Measurements from ENCODE around the gene RCOR3. TPM values are rescaled to one million over a fixed set of nuclear protein-coding genes. Genes with fewer than 3 reads are reported as not detected.
"Not testable (repeated sequence)": the region's sequence is repeated elsewhere in the genome, so short reads cannot be mapped to it uniquely, and the experiment has no call there.

Gene RCOR3
- total RNA-seq, 1 experiment from 2014 or later, result 16.7 TPM

- H3K27me3 ChIP-seq (ENCODE audit: control insufficient read depth, insufficient read depth, low read length), result no peaks in the 10 kb centered on the region
- no peak overlapping the region for H3K4me3 ChIP-seq (ENCODE audit: insufficient read depth, low read depth, low read length)
- H3K36me3 ChIP-seq (replicated peaks; ENCODE audit: control insufficient read depth, insufficient read depth, low read length), result peaks cover 3% of the 10 kb centered on the region
- DNase-seq, result no peak
These were observed 22.8 kb downstream of the RCOR3 start for GRCh38 chr1:211282023-211282373.

DNA sequence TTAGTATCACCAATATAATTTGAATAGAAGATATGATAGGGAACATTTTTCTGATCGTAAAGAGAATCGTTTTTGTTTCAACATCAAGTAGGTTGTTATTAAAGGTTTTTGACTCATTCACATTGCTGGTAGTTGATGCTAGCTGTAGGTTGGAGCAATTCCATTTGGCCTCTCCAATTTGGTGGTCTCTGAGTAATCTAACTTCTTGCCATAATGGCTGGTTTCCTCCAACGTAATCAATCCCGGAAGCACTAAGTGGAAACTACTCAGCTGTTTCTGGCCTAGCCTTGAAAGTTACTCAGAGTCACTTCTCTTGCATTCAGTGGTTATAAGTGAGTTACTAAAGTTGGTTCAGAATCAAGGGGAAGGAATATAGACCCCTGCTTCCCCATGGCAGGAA, 26.0 kb downstream of the RCOR3 start:
- DNase-seq, result no peak
- H3K36me3 ChIP-seq (replicated peaks; ENCODE audit: control insufficient read depth, insufficient read depth, low read length), result peaks cover 6% of the 10 kb centered on the region
- H3K4me3 ChIP-seq (ENCODE audit: insufficient read depth, low read depth, low read length), result no peak overlapping the region
- H3K27me3 ChIP-seq (ENCODE audit: control insufficient read depth, insufficient read depth, low read length), result no peaks in the 10 kb centered on the region

GRCh38 chr1:211287218-211287617, 28.1 kb downstream of the RCOR3 start:
- no peak overlapping the region for H3K4me3 ChIP-seq (ENCODE audit: insufficient read depth, low read depth, low read length)
- DNase-seq, result peak; percentile 9
- peaks cover 12% of the 10 kb centered on the region for H3K36me3 ChIP-seq (replicated peaks; ENCODE audit: control insufficient read depth, insufficient read depth, low read length)
- H3K27me3 ChIP-seq (ENCODE audit: control insufficient read depth, insufficient read depth, low read length), result no peaks in the 10 kb centered on the region

DNA sequence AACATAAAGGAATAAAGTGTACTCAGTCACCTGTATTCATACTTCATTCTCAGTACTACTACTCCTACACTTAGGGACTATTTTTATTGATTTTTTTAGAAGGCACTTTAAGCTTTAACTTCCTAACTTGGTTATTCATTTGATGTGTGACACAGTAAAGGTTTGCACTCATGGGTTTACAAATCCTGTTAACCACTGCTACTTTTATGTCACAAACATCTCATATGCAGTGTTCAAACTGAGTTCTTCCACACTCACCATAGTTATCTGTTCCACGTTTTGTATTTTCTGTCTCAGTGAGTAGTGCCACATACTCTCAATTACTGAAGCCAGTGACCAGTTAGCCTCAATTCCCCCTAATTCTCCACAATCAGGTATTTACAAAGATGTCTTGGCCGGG, 33.2 kb downstream of the RCOR3 start:
- peaks cover 15% of the 10 kb centered on the region for H3K36me3 ChIP-seq (replicated peaks; ENCODE audit: control insufficient read depth, insufficient read depth, low read length)
- H3K4me3 ChIP-seq (ENCODE audit: insufficient read depth, low read depth, low read length), result no peak overlapping the region
- DNase-seq, result no peak
- no peaks in the 10 kb centered on the region for H3K27me3 ChIP-seq (ENCODE audit: control insufficient read depth, insufficient read depth, low read length)

DNA sequence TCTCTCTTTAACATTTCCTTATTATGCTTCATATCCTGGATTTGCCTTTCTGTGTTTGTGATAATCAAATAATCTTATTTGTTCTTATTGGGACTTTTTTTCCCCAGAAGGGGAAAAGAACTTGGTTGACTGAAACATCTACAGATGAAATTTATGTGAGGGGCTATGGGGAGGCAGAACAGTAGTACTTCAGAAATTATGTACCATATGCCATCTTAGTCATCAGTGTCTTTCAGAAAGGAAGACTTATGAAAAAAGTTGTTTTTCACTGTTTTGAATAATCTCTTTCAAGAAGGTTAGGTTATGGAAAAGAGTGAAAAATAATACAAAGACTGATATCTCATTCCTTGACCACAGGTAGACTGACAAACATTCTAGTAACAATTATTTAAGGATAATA, 37.2 kb downstream of the RCOR3 start:
- H3K36me3 ChIP-seq (replicated peaks; ENCODE audit: control insufficient read depth, insufficient read depth, low read length), result peaks cover 9% of the 10 kb centered on the region
- no peak for DNase-seq
- no peak overlapping the region for H3K4me3 ChIP-seq (ENCODE audit: insufficient read depth, low read depth, low read length)
- H3K27me3 ChIP-seq (ENCODE audit: control insufficient read depth, insufficient read depth, low read length), result no peaks in the 10 kb centered on the region

- H3K4me3 ChIP-seq (ENCODE audit: insufficient read depth, low read depth, low read length), result no peak overlapping the region
- no peaks in the 10 kb centered on the region for H3K27me3 ChIP-seq (ENCODE audit: control insufficient read depth, insufficient read depth, low read length)
- peak; percentile 8 for DNase-seq
- no peaks in the 10 kb centered on the region; the same call in 1 of the 2 replicates for H3K36me3 ChIP-seq (replicated peaks; ENCODE audit: control insufficient read depth, insufficient read depth, low read length)
These were observed 45.9 kb downstream of the RCOR3 start for GRCh38 chr1:211305044-211305443.

DNA sequence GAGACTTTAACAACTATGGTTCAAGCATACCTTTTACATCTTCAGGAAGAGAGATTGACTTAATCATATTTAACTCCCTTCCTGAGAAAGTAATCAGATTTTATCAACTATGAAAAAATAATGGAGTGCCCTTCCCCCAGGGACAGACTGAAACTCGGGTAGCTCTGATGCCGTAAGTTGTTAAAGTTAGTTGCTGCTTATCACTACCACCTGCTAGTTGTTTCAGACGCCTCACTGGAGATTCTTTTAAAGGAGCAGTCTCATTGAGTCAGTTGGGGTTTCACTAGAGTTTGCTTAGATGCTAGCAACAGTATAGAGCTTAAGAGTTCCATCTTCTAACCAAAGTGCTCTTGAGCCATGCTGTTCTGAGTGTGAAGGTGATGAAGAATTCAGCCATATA, 50.5 kb downstream of the RCOR3 start:
- no peaks in the 10 kb centered on the region for H3K27me3 ChIP-seq (ENCODE audit: control insufficient read depth, insufficient read depth, low read length)
- peaks cover 8% of the 10 kb centered on the region for H3K36me3 ChIP-seq (replicated peaks; ENCODE audit: control insufficient read depth, insufficient read depth, low read length)
- no peak for DNase-seq
- H3K4me3 ChIP-seq (ENCODE audit: insufficient read depth, low read depth, low read length), result no peak overlapping the region

- DNase-seq, result no peak
- Histone ChIP-seq H3K27me3 (ENCODE audit: control insufficient read depth, insufficient read depth, low read length) (no peaks in the 10 kb centered on the region), H3K36me3 (replicated peaks; ENCODE audit: control insufficient read depth, insufficient read depth, low read length) (peaks cover 8% of the 10 kb centered on the region), H3K4me3 (ENCODE audit: insufficient read depth, low read depth, low read length) (no peak overlapping the region)
These were observed 54.2 kb downstream of the RCOR3 start for GRCh38 chr1:211313392-211313791.

DNA sequence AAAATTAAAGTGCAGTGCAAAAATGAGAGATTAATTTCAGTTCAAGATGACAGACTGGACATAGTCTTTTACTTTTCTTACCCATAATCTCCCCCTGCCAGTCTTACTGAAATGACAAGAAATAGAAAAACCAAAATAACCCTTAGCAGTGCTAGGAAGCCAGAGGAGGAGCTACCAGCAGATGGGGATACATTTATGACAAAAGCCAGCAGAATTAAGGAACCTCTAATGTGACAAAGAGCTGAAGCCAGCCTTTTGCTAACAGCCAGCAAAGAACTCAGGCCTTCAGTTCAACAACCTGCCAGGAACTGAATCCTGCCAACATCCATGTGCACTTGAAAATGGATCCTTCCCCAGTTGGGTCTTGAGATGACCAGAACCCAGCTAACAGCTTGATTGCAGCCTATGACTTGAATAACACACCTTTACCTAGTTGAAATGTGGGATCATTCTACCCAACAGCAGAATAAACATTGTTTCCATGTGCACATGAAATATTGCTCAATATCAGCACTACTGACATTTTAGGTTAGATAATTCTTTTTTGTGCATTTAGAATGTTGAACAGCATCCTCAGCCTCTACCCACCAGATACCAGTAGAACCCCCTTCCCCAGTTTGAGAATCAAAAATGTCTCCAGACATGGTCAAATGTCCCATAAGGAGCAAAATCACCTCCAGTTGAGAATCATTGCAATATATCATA, 59.6 kb downstream of the RCOR3 start:
- Histone ChIP-seq H3K36me3 (replicated peaks; ENCODE audit: control insufficient read depth, insufficient read depth, low read length) (no peaks in the 10 kb centered on the region; the same call in 1 of the 2 replicates), H3K4me3 (ENCODE audit: insufficient read depth, low read depth, low read length) (no peak overlapping the region), H3K27me3 (ENCODE audit: control insufficient read depth, insufficient read depth, low read length) (no peaks in the 10 kb centered on the region)
- no peak for DNase-seq

- no peak for DNase-seq
- Histone ChIP-seq H3K36me3 (replicated peaks; ENCODE audit: control insufficient read depth, insufficient read depth, low read length) (no peaks in the 10 kb centered on the region), H3K27me3 (ENCODE audit: control insufficient read depth, insufficient read depth, low read length) (no peaks in the 10 kb centered on the region), H3K4me3 (ENCODE audit: insufficient read depth, low read depth, low read length) (no peak overlapping the region)
These were observed 60.7 kb downstream of the RCOR3 start for GRCh38 chr1:211319892-211320291.

DNA sequence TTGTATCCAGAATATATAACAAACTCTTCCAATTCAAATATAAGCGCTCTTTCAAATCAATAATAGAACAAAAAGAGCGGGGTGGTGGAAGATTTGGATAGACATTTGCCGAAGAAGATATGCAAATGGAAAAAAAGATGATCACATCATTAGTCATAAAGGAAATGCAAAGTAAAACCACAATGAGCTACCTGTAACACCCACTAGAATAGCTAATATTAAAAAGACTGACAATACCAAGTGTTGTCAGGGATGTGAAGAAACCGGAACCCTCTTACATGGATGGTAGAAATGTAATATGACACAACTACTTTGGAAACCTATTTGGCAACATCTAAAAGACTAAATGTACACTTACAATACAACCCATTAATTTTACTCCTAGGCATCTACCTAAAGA, 61.8 kb downstream of the RCOR3 start:
- no peak overlapping the region for H3K4me3 ChIP-seq (ENCODE audit: insufficient read depth, low read depth, low read length)
- H3K27me3 ChIP-seq (ENCODE audit: control insufficient read depth, insufficient read depth, low read length), result no peaks in the 10 kb centered on the region
- no peak for DNase-seq
- no peaks in the 10 kb centered on the region for H3K36me3 ChIP-seq (replicated peaks; ENCODE audit: control insufficient read depth, insufficient read depth, low read length)

DNA sequence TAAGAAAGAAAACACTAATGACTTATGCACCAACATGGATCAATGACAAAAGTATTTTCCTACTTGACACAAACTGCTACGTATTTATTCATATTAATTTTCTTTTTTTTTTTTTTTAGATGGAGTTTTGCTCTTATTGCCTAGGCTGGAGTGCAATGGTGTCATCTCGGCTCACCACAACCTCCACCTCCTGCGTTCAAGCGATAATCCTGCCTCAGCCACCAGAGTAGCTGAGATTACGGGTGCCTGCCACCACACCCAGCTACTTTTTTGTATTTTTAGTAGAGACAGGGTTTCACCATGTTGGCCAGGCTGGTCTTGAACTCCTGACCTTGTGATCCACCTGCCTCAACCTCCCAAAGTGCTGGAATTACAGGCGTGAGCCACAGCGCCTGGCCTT, 62.5 kb downstream of the RCOR3 start:
- H3K36me3 ChIP-seq (replicated peaks; ENCODE audit: control insufficient read depth, insufficient read depth, low read length); H3K27me3 ChIP-seq (ENCODE audit: control insufficient read depth, insufficient read depth, low read length); DNase-seq; H3K4me3 ChIP-seq (ENCODE audit: insufficient read depth, low read depth, low read length): not testable (repeated sequence)

- Histone ChIP-seq H3K36me3 (replicated peaks; ENCODE audit: control insufficient read depth, insufficient read depth, low read length) (no peaks in the 10 kb centered on the region), H3K27me3 (ENCODE audit: control insufficient read depth, insufficient read depth, low read length) (peaks cover 8% of the 10 kb centered on the region), H3K4me3 (ENCODE audit: insufficient read depth, low read depth, low read length) (no peak overlapping the region)
- peak; percentile 78 for DNase-seq
These were observed 64.2 kb downstream of the RCOR3 start for GRCh38 chr1:211323156-211324063.

- Histone ChIP-seq H3K27me3 (ENCODE audit: control insufficient read depth, insufficient read depth, low read length) (peaks cover 8% of the 10 kb centered on the region), H3K36me3 (replicated peaks; ENCODE audit: control insufficient read depth, insufficient read depth, low read length) (no peaks in the 10 kb centered on the region), H3K4me3 (ENCODE audit: insufficient read depth, low read depth, low read length) (no peak overlapping the region)
- DNase-seq, result no peak
These were observed 66.0 kb downstream of the RCOR3 start for GRCh38 chr1:211324992-211325775.
